SK-N-SH (cell line): ENCODE results near the gene RAMP3. TPM values are rescaled to one million over a fixed set of nuclear protein-coding genes. Genes with fewer than 3 reads are reported as not detected.

Source experiments
- CTCF ChIA-PET: fragments of 300-600, 350-600 bp; formaldehyde crosslinking; extraction: SDS; loops from one replicate; lab custom pipeline; 2021; lab: Yijun Ruan, JAX
- POLR2A ChIA-PET: fragments of 350-600 bp; sonication (Branson Sonifier 250); formaldehyde crosslinking; extraction: SDS; loops from one replicate; lab custom pipeline; 2020; ENCODE audit warnings: antibody characterized with exemption, inconsistent platforms; lab: Yijun Ruan, JAX
- DNase-seq: peaks from one replicate; pipeline ENCODE4 v3.0.0; 2012
- H2AFZ ChIP-seq: fragments of 200-600 bp; sonication (generic); 2 replicates; pipeline ENCODE4 v1.8.1; 2016; ENCODE audit warnings: antibody characterized with exemption, mild to moderate bottlenecking, low read depth
- H3F3A ChIP-seq: fragments of 200-600 bp; sonication (generic); replicated peaks from 2 replicates; pipeline ENCODE3; 2016; ENCODE audit warnings: antibody characterized with exemption, mild to moderate bottlenecking; ENCODE audit not compliant: insufficient read depth
- H3K27ac ChIP-seq, 2 experiments: fragments of 200-500 bp in 1 of 2; fragments of 200-600 bp in 1 of 2; sonication (Bioruptor generic) in 1 of 2; sonication (generic), shearing (Covaris generic) in 1 of 2; 2 replicates each; pipeline versions ENCODE4 v1.5.1 to v1.6.1; 2014 to 2016; ENCODE audit warnings: low read depth in 2 of 2, inconsistent platforms in 1 of 2, low read length in 1 of 2, mild to moderate bottlenecking in 1 of 2, mixed read lengths in 1 of 2
- H3K27me3 ChIP-seq: fragments of 200-600 bp; sonication (generic), shearing (Covaris generic); 2 replicates; pipeline ENCODE4 v1.6.1; 2016; ENCODE audit warnings: mixed run types; ENCODE audit not compliant: insufficient read depth
- H3K36me3 ChIP-seq, 2 experiments: fragments of 200-500 bp in 1 of 2; fragments of 200-600 bp in 1 of 2; sonication (Bioruptor generic) in 1 of 2; sonication (generic) in 1 of 2; replicated peaks in 1 of 2; 2 replicates each; pipeline versions ENCODE3 to v1.5.1; 2014 to 2016; ENCODE audit warnings: low read length in 1 of 2, mild to moderate bottlenecking in 1 of 2; ENCODE audit not compliant: insufficient read depth in 2 of 2, control insufficient read depth in 1 of 2
- H3K4me1 ChIP-seq, 2 experiments: fragments of 200-500 bp in 1 of 2; fragments of 200-600 bp in 1 of 2; sonication (Bioruptor generic) in 1 of 2; sonication (generic), shearing (Covaris generic) in 1 of 2; 2 replicates each; pipeline versions ENCODE4 v1.5.1 to v1.6.1; 2014 to 2016; ENCODE audit warnings: low read depth in 1 of 2, low read length in 1 of 2, mixed run types in 1 of 2; ENCODE audit not compliant: insufficient read depth in 2 of 2, control insufficient read depth in 1 of 2
- H3K4me2 ChIP-seq: fragments of 200-600 bp; sonication (generic), shearing (Covaris generic); 2 replicates; pipeline ENCODE4 v1.6.1; 2017; ENCODE audit warnings: mixed run types
- H3K4me3 ChIP-seq, 2 experiments: fragments of 200-500 bp in 1 of 2; fragments of 200-600 bp in 1 of 2; sonication (Bioruptor generic) in 1 of 2; sonication (generic), shearing (Covaris generic) in 1 of 2; 2 replicates each; pipeline versions ENCODE4 v1.5.1 to v1.8.1; 2014 to 2016; ENCODE audit warnings: low read depth in 2 of 2, inconsistent platforms in 1 of 2, low read length in 1 of 2, mild to moderate bottlenecking in 1 of 2, mixed read lengths in 1 of 2, moderate library complexity in 1 of 2
- H3K79me2 ChIP-seq: fragments of 200-600 bp; sonication (generic); 2 replicates; pipeline ENCODE4 v1.8.1; 2017; ENCODE audit warnings: mild to moderate bottlenecking; ENCODE audit not compliant: insufficient read depth
- H3K9ac ChIP-seq: fragments of 200-600 bp; sonication (generic); 2 replicates; pipeline ENCODE4 v1.6.1; 2017; ENCODE audit warnings: mixed run types
- H3K9me2 ChIP-seq: fragments of 200-600 bp; sonication (generic); 2 replicates; pipeline ENCODE4 v1.6.1; 2017; ENCODE audit warnings: mixed run types
- H3K9me3 ChIP-seq: fragments of 200-600 bp; sonication (generic); 2 replicates; pipeline ENCODE4 v1.6.1; 2017; ENCODE audit warnings: mixed run types, mild to moderate bottlenecking, moderate library complexity
- H4K20me1 ChIP-seq: fragments of 200-600 bp; sonication (generic); 2 replicates; pipeline ENCODE4 v1.6.1; 2017; ENCODE audit warnings: mild to moderate bottlenecking, mixed run types; ENCODE audit not compliant: insufficient read depth
- CHD2 ChIP-seq: fragments of 150-350 bp; IDR thresholded peaks from 2 replicates; pipeline ENCODE4 v1.6.1; 2018; ENCODE audit warnings: low read length; ENCODE audit not compliant: partially characterized antibody
- CTCF ChIP-seq: fragments of 200-600 bp; sonication (generic); IDR thresholded peaks from 2 replicates; pipeline ENCODE4 v1.6.1; 2017; ENCODE audit warnings: antibody characterized with exemption, mild to moderate bottlenecking, moderate library complexity
- EZH2phosphoT487 ChIP-seq: fragments of 200-600 bp; sonication (generic); IDR thresholded peaks from 2 replicates; pipeline ENCODE4 v1.6.1; 2017; ENCODE audit warnings: low read depth, mixed run types, mild to moderate bottlenecking, antibody characterized with exemption, moderate library complexity, borderline replicate concordance
- FOXJ3 ChIP-seq: sonication (generic); formaldehyde crosslinking; IDR thresholded peaks from 2 replicates; pipeline ENCODE4 v1.5.1; 2020; ENCODE audit warnings: mild to moderate bottlenecking, missing genetic modification reagents
- GATA2 ChIP-seq: sonication (generic); formaldehyde crosslinking; IDR thresholded peaks from 2 replicates; pipeline ENCODE4 v1.5.0; 2020; ENCODE audit warnings: mild to moderate bottlenecking, missing genetic modification reagents
- MXI1 ChIP-seq: IDR thresholded peaks from 2 replicates; pipeline ENCODE4 v1.6.1; 2012; ENCODE audit warnings: mild to moderate bottlenecking, low read depth, low read length, improper control_type of control experiment
- NRF1 ChIP-seq: IDR thresholded peaks from 2 replicates; pipeline ENCODE4 v1.6.1; 2012; ENCODE audit warnings: low read depth, mild to moderate bottlenecking, low read length
- POLR2AphosphoS5 ChIP-seq: IDR thresholded peaks from 2 replicates; pipeline ENCODE4 v1.6.1; 2012; ENCODE audit warnings: low read depth, low read length
- RXRA ChIP-seq: IDR thresholded peaks from 2 replicates; pipeline ENCODE4 v1.4.0; 2012; ENCODE audit warnings: low read depth, mild to moderate bottlenecking, borderline replicate concordance
- SIN3A ChIP-seq: IDR thresholded peaks from 2 replicates; pipeline ENCODE4 v1.6.1; 2012; ENCODE audit warnings: low read depth, mild to moderate bottlenecking, low read length, moderate library complexity, borderline replicate concordance
- TEAD4 ChIP-seq: IDR thresholded peaks from 2 replicates; pipeline ENCODE4 v1.4.0; 2012; ENCODE audit warnings: mild to moderate bottlenecking, borderline replicate concordance; ENCODE audit not compliant: insufficient read depth
- USF1 ChIP-seq: IDR thresholded peaks from 2 replicates; pipeline ENCODE4 v1.4.0; 2012; ENCODE audit warnings: low read depth, borderline replicate concordance
- USF2 ChIP-seq: fragments of 150-350 bp; IDR thresholded peaks from 2 replicates; pipeline ENCODE4 v1.6.1; 2017; ENCODE audit warnings: antibody characterized with exemption, low read length, low read depth, borderline replicate concordance
- WGBS: methylation state at CpG from one replicate; pipeline ENCODE4 v1.1.6; 2017; ENCODE audit warnings: low lambda C conversion rate; 5-methylcytosine and 5-hydroxymethylcytosine counted together
- polyA plus RNA-seq, 3 experiments: library from polyadenylated mRNA; depleted of rRNA; stranded (reverse); fragments of >200 nt; gene quantifications; 2 replicates each; pipeline ENCODE4 v1.2.3, GENCODE V29; 2012

Gene RAMP3
- polyA plus RNA-seq, 1 of the 3 experiments (the other 2 are of a cell fraction) = not detected

GRCh38 chr7:45212606-45213005, 55.0 kb downstream of the RAMP3 start (continued):
- TF ChIP-seq MXI1 = no peak
- TF ChIP-seq, all 33 proteins: peak for 0

- H3K4me3 ChIP-seq = no peak overlapping the region
- no peaks in the 10 kb centered on the region for H3K9me2 ChIP-seq
- H3K79me2 ChIP-seq = no peaks in the 10 kb centered on the region
- no peaks in the 10 kb centered on the region for H4K20me1 ChIP-seq
- DNase-seq = peak; percentile 73
- H3K9ac ChIP-seq = no peak overlapping the region
- POLR2A ChIA-PET = no interaction called here
- no peaks in the 10 kb centered on the region for H3F3A ChIP-seq
- no peaks in the 10 kb centered on the region for H3K9me3 ChIP-seq
- peaks cover 32% of the 10 kb centered on the region; the same call in 1 of the 2 replicates for H3K27me3 ChIP-seq
- H3K27ac ChIP-seq = no peak overlapping the region; a peak in 1 of 4 replicates
- 25% methylated on average over 8 of the region's 8 CpGs for WGBS
- peaks cover 0 to 36% of the 10 kb centered on the region in 2 experiments; a peak in 1 of 4 replicates for H3K4me1 ChIP-seq
- no peak overlapping the region for H3K4me2 ChIP-seq
- H3K36me3 ChIP-seq = no peaks in the 10 kb centered on the region
- no peak overlapping the region for H2AFZ ChIP-seq
- CTCF ChIA-PET = interaction anchor here (0.7 to 5.7 kb wide), 12 partner anchors 8 to 639 kb away, joined by 3 to 43 read pairs (median 8); partner anchors contain the start of gene RAMP3
- TF ChIP-seq MXI1 (peak; percentile 93), USF2 (no peak), GATA2 (peak; percentile 62; the same call in 1 of the 2 replicates), NRF1 (no peak), EZH2phosphoT487 (no peak), RXRA (no peak), CHD2 (peak; percentile 22)
These were observed 58.0 kb downstream of the RAMP3 start for GRCh38 chr7:45215601-45216062.

- TF ChIP-seq USF1 = no peak
- TF ChIP-seq CTCF = no peak
- TF ChIP-seq TEAD4 = no peak
- no peak for TF ChIP-seq POLR2AphosphoS5
- TF ChIP-seq SIN3A = no peak
- TF ChIP-seq FOXJ3 (CRISPR knock-in tag) = no peak
- TF ChIP-seq, all 33 proteins: peak for 0
- ChIA-PET CTCF (interaction anchor here (0.8 to 5.7 kb wide), 16 partner anchors 8 to 638 kb away, joined by 3 to 43 read pairs (median 7); partner anchors contain the start of gene RAMP3), POLR2A (no interaction called here)
These were observed 58.6 kb downstream of the RAMP3 start for GRCh38 chr7:45216181-45216580.

More at GRCh38 chr7:45216181-45216580, 58.6 kb downstream of the RAMP3 start:
- no peaks in the 10 kb centered on the region for H3K9me3 ChIP-seq
- H3K27ac ChIP-seq = no peak overlapping the region
- no peaks in the 10 kb centered on the region for H3K9me2 ChIP-seq
- no peak for DNase-seq
- H3K36me3 ChIP-seq = no peaks in the 10 kb centered on the region
- H3K9ac ChIP-seq = no peak overlapping the region
- H3F3A ChIP-seq = no peaks in the 10 kb centered on the region
- H3K4me3 ChIP-seq = no peak overlapping the region
- H2AFZ ChIP-seq = no peak overlapping the region
- H3K27me3 ChIP-seq = peaks cover 32% of the 10 kb centered on the region
- no peaks in the 10 kb centered on the region for H3K79me2 ChIP-seq
- no peak overlapping the region for H3K4me2 ChIP-seq
- no peaks in the 10 kb centered on the region for H4K20me1 ChIP-seq
- WGBS = 40% methylated on average over 6 of the region's 7 CpGs
- peaks cover 0 to 36% of the 10 kb centered on the region in 2 experiments; a peak in 1 of 4 replicates for H3K4me1 ChIP-seq
